WTC11 (cell line): Measurements from ENCODE around the gene NSG2. TPM values are rescaled to one million over a fixed set of nuclear protein-coding genes. Genes with fewer than 3 reads are reported as not detected.
"Not testable (repeated sequence)": the region's sequence is repeated elsewhere in the genome, so short reads cannot be mapped to it uniquely, and the experiment has no call there.

Experiments used
- ATAC-seq: fragments of 200-7000 bp; cut with Tn5 transposase; 2 replicates; pipeline ENCODE4 v1.10.0; 2021; ENCODE audit warnings: mild to moderate bottlenecking, moderate library complexity
- CTCF ChIA-PET: fragments of 300-600 bp; sonication (Branson Sonifier 250); formaldehyde crosslinking; loops from one replicate; lab custom pipeline; 2021; ENCODE audit warnings: antibody characterized with exemption; lab: Charles Lee
- POLR2A ChIA-PET: fragments of 350-600 bp; sonication (Branson Sonifier 250); formaldehyde crosslinking; loops from one replicate; lab custom pipeline; 2021; ENCODE audit warnings: antibody characterized with exemption; lab: Charles Lee
- DNase-seq: peaks from one replicate; pipeline ENCODE4 v3.0.0; 2021; ENCODE audit warnings: low spot score
- H3K27ac Mint-ChIP-seq: 2 replicates; pipeline ENCODE4 v1.8.0; 2021; ENCODE audit warnings: mixed read lengths
- H3K27me3 Mint-ChIP-seq: 2 replicates; pipeline ENCODE4 v1.8.0; 2021; ENCODE audit warnings: low read depth, mild to moderate bottlenecking, moderate library complexity, mixed read lengths
- H3K36me3 Mint-ChIP-seq: 2 replicates; pipeline ENCODE4 v1.8.0; 2021; ENCODE audit warnings: mixed read lengths
- H3K4me1 Mint-ChIP-seq: 2 replicates; pipeline ENCODE4 v1.8.0; 2022; ENCODE audit warnings: mixed read lengths
- H3K4me3 Mint-ChIP-seq: 2 replicates; pipeline ENCODE4 v1.8.0; 2021; ENCODE audit warnings: mild to moderate bottlenecking, moderate library complexity, mixed read lengths
- H3K9me3 Mint-ChIP-seq: 2 replicates; pipeline ENCODE4 v1.8.0; 2021; ENCODE audit warnings: mixed read lengths
- ATF1 ChIP-seq: sonication (generic); formaldehyde crosslinking; IDR thresholded peaks from 2 replicates; pipeline ENCODE4 v1.8.1; 2023; ENCODE audit warnings: mild to moderate bottlenecking, moderate library complexity, missing genetic modification reagents
- CBFB ChIP-seq: sonication (generic); formaldehyde crosslinking; IDR thresholded peaks from 2 replicates; pipeline ENCODE4 v1.8.1; 2022; ENCODE audit warnings: mild to moderate bottlenecking, low read depth, missing genetic modification reagents
- CREM ChIP-seq: sonication (generic); formaldehyde crosslinking; IDR thresholded peaks from 2 replicates; pipeline ENCODE4 v1.8.1; 2022; ENCODE audit warnings: mild to moderate bottlenecking, missing genetic modification reagents, moderate library complexity
- E2F4 ChIP-seq: sonication (generic); formaldehyde crosslinking; IDR thresholded peaks from 2 replicates; pipeline ENCODE4 v1.8.1; 2022; ENCODE audit warnings: low read depth, mild to moderate bottlenecking, moderate library complexity, missing genetic modification reagents, borderline replicate concordance
- FOXP4 ChIP-seq: sonication (generic); formaldehyde crosslinking; IDR thresholded peaks from 2 replicates; pipeline ENCODE4 v1.8.0; 2022; ENCODE audit warnings: mild to moderate bottlenecking, missing genetic modification reagents
- GABPB1 ChIP-seq: sonication (generic); formaldehyde crosslinking; IDR thresholded peaks from 2 replicates; pipeline ENCODE4 v1.8.1; 2023; ENCODE audit warnings: mild to moderate bottlenecking, missing genetic modification reagents
- HMGA2 ChIP-seq: fragments of 250-450 bp; sonication (Bioruptor Pico); IDR thresholded peaks from 2 replicates; pipeline ENCODE4 v1.4.0; 2021; ENCODE audit warnings: mild to moderate bottlenecking, moderate library complexity
- HMGXB4 ChIP-seq: sonication (generic); formaldehyde crosslinking; IDR thresholded peaks from 2 replicates; pipeline ENCODE4 v1.8.1; 2023; ENCODE audit warnings: mild to moderate bottlenecking, moderate library complexity, missing genetic modification reagents
- IRF1 ChIP-seq: sonication (generic); formaldehyde crosslinking; IDR thresholded peaks from 2 replicates; pipeline ENCODE4 v1.8.0; 2023; ENCODE audit warnings: missing genetic modification reagents
- MYBL2 ChIP-seq: sonication (generic); formaldehyde crosslinking; IDR thresholded peaks from 2 replicates; pipeline ENCODE4 v1.8.1; 2023; ENCODE audit warnings: mild to moderate bottlenecking, moderate library complexity, missing genetic modification reagents
- OVOL2 ChIP-seq: fragments of 250-450 bp; sonication (Bioruptor Pico); IDR thresholded peaks from 2 replicates; pipeline ENCODE4 v1.9.0; 2021; ENCODE audit warnings: mild to moderate bottlenecking, borderline replicate concordance
- PRRX2 ChIP-seq: fragments of 250-450 bp; sonication (Bioruptor Pico); IDR thresholded peaks from 2 replicates; pipeline ENCODE4 v1.8.0; 2021; ENCODE audit warnings: mild to moderate bottlenecking
- SMAD4 ChIP-seq: sonication (generic); formaldehyde crosslinking; IDR thresholded peaks from 2 replicates; pipeline ENCODE4 v1.8.0; 2022; ENCODE audit warnings: mild to moderate bottlenecking, missing genetic modification reagents
- ZNF121 ChIP-seq: sonication (generic); formaldehyde crosslinking; IDR thresholded peaks from 2 replicates; pipeline ENCODE4 v1.8.0; 2023; ENCODE audit warnings: missing genetic modification reagents
- ZNF219 ChIP-seq: sonication (generic); formaldehyde crosslinking; IDR thresholded peaks from 2 replicates; pipeline ENCODE4 v1.8.0; 2023; ENCODE audit warnings: missing genetic modification reagents, mild to moderate bottlenecking, borderline replicate concordance
- ZNF232 ChIP-seq: sonication (generic); formaldehyde crosslinking; IDR thresholded peaks from 2 replicates; pipeline ENCODE4 v1.8.0; 2022; ENCODE audit warnings: mild to moderate bottlenecking, missing genetic modification reagents
- ZNF263 ChIP-seq: sonication (generic); formaldehyde crosslinking; IDR thresholded peaks from 2 replicates; pipeline ENCODE4 v1.8.1; 2022; ENCODE audit warnings: low read depth, mild to moderate bottlenecking, moderate library complexity, missing genetic modification reagents
- ZNF396 ChIP-seq: fragments of 250-450 bp; sonication (Bioruptor Pico); IDR thresholded peaks from 2 replicates; pipeline ENCODE4 v1.8.0; 2021; ENCODE audit warnings: mild to moderate bottlenecking, moderate library complexity, borderline replicate concordance
- ZNF671 ChIP-seq: fragments of 250-450 bp; sonication (Bioruptor Pico); IDR thresholded peaks from 2 replicates; pipeline ENCODE4 v1.8.0; 2021; ENCODE audit warnings: mild to moderate bottlenecking
- total RNA-seq: library from RNA; stranded (reverse); gene quantifications from 3 replicates; pipeline ENCODE4 v1.2.3, GENCODE V29; 2021
- TF ChIP-seq, protein P1 (sequence below): sonication (generic); formaldehyde crosslinking; IDR thresholded peaks from 2 replicates; pipeline ENCODE4 v1.8.0; 2022; ENCODE audit warnings: mild to moderate bottlenecking, missing genetic modification reagents
- TF ChIP-seq, protein P2 (sequence below): sonication (generic); formaldehyde crosslinking; IDR thresholded peaks from 2 replicates; pipeline ENCODE4 v1.8.1; 2022; ENCODE audit warnings: mild to moderate bottlenecking, missing genetic modification reagents, moderate library complexity, borderline replicate concordance
- TF ChIP-seq, protein P3 (sequence below): fragments of 250-450 bp; sonication (Bioruptor Pico); conservative IDR thresholded peaks from 2 replicates; pipeline ENCODE4 v1.9.0; 2021; ENCODE audit warnings: mild to moderate bottlenecking

Gene NSG2
- total RNA-seq, 1 experiment from 2014 or later = not detected

DNA sequence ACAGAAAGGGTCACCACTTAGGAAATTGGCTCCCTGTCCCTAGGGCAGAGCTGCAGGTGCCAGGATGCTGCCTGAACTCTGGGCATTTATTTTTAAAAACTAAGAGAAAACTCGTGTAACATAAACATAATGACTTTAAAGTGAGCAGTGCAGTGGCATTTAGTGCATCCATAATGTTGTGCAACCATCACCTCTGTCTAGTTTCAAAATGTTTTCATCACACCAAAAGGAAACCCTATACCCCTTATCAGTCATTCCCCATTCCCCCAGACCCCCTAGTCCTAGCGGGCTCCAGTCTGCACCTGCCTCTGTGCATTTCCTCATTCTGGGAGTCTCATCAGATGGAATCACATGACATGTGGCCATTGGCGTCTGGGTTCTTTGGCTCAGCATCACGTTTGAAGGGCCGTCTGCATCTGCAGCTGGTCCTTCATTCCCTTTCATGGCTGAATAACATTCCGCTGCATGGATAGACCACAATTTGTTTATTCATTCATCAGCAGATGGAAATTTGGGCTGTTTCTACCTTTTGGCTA lies 55.8 kb downstream of the NSG2 start (continued):
- TF ChIP-seq IRF1 = no peak
- TF ChIP-seq GABPB1 (CRISPR knock-in tag) = no peak
- no peak for TF ChIP-seq FOXP4
- TF ChIP-seq SMAD4 (CRISPR knock-in tag) = no peak
- TF ChIP-seq, protein P1, sequence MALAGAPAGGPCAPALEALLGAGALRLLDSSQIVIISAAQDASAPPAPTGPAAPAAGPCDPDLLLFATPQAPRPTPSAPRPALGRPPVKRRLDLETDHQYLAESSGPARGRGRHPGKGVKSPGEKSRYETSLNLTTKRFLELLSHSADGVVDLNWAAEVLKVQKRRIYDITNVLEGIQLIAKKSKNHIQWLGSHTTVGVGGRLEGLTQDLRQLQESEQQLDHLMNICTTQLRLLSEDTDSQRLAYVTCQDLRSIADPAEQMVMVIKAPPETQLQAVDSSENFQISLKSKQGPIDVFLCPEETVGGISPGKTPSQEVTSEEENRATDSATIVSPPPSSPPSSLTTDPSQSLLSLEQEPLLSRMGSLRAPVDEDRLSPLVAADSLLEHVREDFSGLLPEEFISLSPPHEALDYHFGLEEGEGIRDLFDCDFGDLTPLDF = no peak
- TF ChIP-seq CBFB (CRISPR knock-in tag) = no peak
- no peak for TF ChIP-seq ZNF671 (CRISPR knock-in tag)
- no peak for TF ChIP-seq ZNF263 (CRISPR knock-in tag)
- TF ChIP-seq, protein P2, sequence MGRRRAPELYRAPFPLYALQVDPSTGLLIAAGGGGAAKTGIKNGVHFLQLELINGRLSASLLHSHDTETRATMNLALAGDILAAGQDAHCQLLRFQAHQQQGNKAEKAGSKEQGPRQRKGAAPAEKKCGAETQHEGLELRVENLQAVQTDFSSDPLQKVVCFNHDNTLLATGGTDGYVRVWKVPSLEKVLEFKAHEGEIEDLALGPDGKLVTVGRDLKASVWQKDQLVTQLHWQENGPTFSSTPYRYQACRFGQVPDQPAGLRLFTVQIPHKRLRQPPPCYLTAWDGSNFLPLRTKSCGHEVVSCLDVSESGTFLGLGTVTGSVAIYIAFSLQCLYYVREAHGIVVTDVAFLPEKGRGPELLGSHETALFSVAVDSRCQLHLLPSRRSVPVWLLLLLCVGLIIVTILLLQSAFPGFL = no peak
- TF ChIP-seq ZNF232 (CRISPR knock-in tag) = no peak

GRCh38 chr5:174102574-174102973 lies 57.1 kb downstream of the NSG2 start:
- DNase-seq, POLR2A ChIA-PET, ATAC-seq, H3K27ac Mint-ChIP-seq, H3K36me3 Mint-ChIP-seq, H3K9me3 Mint-ChIP-seq, H3K4me3 Mint-ChIP-seq, H3K4me1 Mint-ChIP-seq, H3K27me3 Mint-ChIP-seq: not testable (repeated sequence)
- CTCF ChIA-PET = interaction anchor here (1.6 kb wide), 1 partner anchor 214 kb away, joined by 3 read pairs; no protein-coding TSS in a partner anchor

DNA sequence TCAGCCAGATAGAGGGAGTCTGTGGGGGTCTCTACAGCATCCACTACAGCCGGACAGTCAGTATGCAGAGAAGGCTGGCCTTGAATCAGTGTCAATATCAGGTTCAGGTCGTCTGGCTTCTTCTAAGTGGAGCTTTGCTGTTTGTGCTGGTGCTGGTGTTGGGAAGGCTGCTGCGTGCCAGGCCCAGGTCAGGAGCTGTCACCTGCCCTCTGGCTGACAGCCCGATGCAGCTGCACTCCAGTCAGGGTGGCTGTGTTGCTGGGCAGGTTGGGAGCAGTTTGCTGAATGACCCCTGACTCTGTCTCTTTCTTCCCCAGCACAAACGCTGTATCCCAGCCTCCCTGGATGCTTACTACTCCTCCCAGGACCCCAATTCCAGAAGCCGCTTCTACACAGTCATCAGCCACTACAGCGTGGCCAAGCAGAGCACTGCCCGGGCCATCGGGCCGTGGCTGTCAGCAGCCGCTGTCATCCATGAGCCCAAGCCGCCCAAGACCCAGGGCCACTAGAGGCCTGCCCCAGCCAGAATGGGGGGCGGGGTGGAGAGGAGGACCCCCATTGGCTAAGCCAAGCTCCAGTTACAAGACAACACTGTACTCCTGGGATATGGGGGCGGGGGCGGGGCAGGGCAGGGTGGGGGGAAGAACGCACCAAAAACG lies 61.6 kb downstream of the NSG2 start:
- no peaks in the 10 kb centered on the region for H3K9me3 Mint-ChIP-seq
- ATAC-seq (peak; percentile 84), DNase-seq (peak; percentile 49)
- no peak overlapping the region; the same call in 1 of the 2 replicates for H3K27ac Mint-ChIP-seq
- ChIA-PET POLR2A (no interaction called here), CTCF (interaction anchor here (0.6 to 1.4 kb wide), 4 partner anchors 13 to 205 kb away, joined by 3 to 7 read pairs (median 4); partner anchors contain the start of gene NSG2)
- H3K4me1 Mint-ChIP-seq = peaks cover 21% of the 10 kb centered on the region
- no peak overlapping the region for H3K4me3 Mint-ChIP-seq
- H3K27me3 Mint-ChIP-seq = no peaks in the 10 kb centered on the region
- no peaks in the 10 kb centered on the region for H3K36me3 Mint-ChIP-seq
- no peak for TF ChIP-seq ZNF219 (CRISPR knock-in tag)
- no peak for TF ChIP-seq HMGXB4
- TF ChIP-seq MYBL2 (CRISPR knock-in tag) = no peak
- no peak for TF ChIP-seq PRRX2 (CRISPR knock-in tag)
- TF ChIP-seq SMAD4 (CRISPR knock-in tag) = no peak
- no peak for TF ChIP-seq OVOL2 (CRISPR knock-in tag)
- TF ChIP-seq ZNF396 (CRISPR knock-in tag) = no peak
- TF ChIP-seq HMGA2 = no peak
- no peak for TF ChIP-seq CREM
- no peak for TF ChIP-seq ZNF671 (CRISPR knock-in tag)
- no peak for TF ChIP-seq E2F4
- TF ChIP-seq, protein P3, sequence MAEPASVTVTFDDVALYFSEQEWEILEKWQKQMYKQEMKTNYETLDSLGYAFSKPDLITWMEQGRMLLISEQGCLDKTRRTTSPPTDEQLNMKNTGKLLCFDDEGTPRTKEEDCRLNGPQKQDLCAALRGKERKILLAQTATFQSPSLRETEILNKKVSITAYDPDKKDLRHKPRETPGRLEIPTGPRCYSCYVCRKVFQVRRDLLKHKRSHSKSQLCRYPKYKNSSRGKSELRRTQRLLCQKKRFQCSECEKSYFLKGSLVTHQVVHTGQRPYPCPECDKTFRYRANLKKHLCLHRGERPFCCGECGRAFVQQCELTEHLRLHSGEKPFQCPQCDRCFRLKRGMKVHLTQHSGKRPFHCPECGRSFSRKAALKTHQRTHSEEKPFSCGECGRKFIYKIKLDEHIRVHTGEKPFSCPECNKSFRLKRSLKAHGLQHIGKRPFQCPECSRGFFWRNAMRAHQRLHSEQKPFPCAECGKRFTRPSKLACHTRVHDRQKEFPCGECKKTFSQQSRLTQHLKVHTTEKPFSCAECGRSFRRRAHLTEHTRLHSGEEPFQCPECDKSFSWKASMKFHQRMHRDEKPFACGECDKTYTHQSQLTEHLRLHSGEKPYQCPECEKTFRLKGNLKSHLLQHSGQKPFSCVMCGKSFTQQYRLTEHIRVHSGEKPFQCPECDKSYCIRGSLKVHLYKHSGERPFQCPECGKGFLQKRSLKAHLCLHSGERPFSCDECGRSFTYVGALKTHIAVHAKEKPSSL (CRISPR knock-in tag) = no peak
- no peak for TF ChIP-seq ATF1 (CRISPR knock-in tag)
- TF ChIP-seq ZNF121 (CRISPR knock-in tag) = no peak
